A549 treated with RU486 at 1 μM for 4 hours (cell line): ENCODE data around the gene RHOG. TPM values are rescaled to one million over a fixed set of nuclear protein-coding genes. Genes with fewer than 3 reads are reported as not detected.

Experiments
- total RNA-seq: library from RNA; stranded (reverse); fragments of 200-300 nt; extraction: Qiagen RNA extraction; gene quantifications from 5 replicates; pipeline ENCODE4 v1.2.3, GENCODE V29; 2022; ENCODE audit warnings: low read depth

The RHOG gene
- total RNA-seq, result 85.4 to 112 TPM (median 111 TPM) in 5 replicates

DNA sequence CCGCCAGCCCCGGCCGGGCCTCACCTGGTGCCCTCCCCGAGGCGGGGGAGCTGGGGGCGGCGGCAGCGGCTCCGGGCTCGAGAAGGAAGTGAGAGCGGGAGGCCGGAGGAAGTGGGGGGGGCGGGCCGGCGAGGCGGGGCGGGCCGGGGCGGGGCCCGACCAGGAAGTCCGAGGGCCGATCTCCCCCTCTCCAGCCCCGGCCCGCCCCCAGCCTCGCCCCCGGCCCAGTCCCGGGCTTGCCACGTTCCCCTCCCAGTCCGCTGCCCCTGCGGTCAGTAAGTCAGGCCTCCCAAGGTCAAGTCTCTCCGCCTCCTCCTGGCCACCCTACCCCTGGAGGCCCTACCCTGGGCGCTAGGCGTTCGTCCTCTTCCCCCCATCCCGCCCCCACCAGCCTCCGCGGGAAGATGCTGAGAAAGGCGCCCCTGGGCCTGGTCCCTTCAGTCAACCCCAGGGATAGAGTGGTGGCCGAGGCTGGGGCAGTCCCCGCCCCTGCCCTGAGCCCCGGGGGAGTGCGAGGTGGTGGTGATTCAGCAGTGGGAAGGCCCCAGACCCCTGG lies at the start of gene RHOG:
Gene RHOG (minus strand): TSS at position 90 of the 556 bp plus-strand sequence. CDS start 12,821 bp downstream, outside the sequence.

DNA sequence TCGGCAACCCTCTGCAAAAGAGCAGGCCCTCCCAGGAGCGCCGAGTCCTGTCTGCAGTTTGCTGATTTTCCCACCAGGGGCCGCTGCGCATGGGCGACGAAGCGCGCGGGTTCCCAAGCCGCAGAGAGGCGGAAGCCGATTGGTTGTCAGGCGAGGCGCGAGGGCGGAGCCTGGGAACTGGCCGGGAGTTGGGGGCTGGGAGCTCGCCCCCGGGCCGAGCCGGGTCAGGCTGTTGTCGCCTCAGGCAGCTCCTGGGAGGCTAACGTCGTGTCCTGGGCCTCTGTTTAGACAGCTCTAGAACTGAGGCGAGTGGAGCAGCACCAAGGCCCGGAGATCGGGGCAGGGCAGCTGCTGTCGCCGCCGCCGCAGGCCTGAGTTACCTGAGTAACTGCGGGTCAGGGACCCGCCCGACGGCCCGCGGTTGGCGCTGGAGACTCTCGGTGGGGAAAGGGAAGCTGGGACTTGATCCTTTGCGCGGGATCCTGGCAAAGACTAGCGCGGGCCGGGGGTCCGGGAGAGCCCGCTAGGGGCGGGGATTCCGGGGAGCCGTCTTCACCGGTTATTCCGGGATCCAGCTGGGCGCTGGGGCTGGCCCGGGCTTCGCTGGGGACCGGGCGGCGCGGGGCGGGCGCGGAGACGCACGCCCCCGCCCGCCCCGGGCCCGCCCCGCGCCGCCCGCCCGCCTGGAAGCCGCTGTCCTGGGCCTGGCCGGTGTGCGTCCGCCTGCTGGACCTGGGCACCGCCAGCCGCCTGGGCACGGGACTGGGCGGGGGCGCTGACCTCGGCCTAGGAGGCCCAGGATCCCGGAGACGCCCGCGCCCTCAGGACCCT lies 14.4 kb upstream of the RHOG start, which contains the start of gene STIM1:
Gene STIM1 (plus strand): TSS at position 688 of the 831 bp plus-strand sequence. CDS start 607 bp downstream, outside the sequence.

DNA sequence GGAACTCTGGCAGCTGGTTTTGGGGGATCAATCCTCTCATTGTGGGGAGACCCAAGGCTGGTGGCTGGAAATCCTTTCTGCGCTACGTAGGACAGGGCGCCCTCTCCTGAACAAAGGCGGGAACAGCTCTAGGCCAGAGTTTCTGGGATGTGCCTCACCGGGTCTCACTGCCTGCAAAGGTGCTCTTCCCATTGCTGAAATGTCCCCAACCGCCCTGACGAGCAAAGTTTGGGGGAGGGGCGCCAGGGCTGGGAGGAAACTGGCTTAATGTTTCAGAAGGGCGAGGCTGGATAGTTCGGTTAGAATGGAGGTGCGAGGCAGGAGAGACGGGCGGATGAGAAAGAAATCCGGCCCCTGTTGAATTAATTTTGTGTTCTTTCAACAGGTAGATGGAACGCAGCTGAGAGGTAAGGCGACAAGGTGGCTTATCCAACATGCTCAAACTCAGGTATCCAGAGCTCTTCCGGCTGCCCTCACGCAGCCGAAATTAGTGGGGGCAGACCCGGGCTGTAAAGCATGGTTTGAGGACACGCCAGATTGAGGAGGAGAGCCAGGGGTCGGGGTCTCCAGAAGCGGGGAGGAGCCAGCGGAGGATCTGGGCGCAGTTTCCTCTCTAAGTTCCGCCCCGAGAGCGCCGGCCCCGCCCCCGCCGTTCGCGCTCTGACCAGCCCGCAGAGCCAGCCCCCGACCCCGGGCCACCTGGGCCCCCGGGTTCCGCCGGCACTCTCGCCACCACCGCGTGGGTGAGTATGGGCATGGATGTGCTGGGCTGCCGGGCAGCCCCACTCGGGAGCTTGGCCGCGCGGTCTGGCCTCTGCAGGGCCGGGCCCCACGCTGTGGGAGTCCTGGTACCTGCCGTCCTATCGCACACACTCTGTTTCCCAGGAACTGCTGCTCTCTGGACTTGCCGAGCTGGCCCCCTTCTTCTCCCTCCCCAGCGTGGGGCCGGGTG lies 32.6 kb downstream of the RHOG start, which contains the start of gene PGAP2:
Gene PGAP2 (plus strand): TSS at position 652 of the 952 bp plus-strand sequence. CDS start 2,700 bp downstream, outside the sequence.

DNA sequence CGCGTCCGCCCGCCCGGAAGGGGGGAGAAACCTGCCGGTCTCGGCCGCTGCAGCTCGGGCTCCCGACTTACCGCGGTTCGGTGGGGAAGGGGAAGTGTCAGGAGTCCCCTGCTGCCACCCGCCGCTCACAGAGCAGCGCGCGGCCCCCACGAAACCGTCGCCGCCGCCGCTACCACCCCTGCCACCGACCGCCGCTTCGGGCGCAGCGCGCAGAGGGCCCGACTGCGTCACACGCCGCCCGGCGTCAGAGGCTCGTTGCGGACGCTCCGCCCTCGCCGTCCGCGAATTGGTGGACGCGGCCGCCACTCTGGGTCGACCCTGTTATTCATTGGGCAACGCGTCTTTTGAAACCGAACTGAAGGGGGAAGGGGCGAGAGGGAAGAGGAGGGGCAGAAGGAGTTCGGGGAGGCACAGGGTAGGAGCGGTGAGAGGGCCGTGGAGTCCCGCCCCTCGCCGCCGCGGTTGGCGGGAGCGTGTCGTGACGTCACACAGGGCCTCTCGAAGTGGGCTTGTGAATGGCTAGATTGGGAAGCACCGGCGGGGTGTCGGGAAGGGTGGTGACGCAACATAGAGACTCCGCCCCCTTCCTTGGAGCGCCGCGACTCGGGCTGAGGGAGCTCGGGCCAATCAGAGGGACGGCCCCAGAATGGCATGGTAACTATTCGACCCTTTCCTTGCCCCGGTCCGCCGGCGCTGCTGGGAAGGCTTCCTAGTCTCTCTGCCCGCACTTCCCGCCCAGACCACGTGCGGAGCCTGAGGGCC lies 43.2 kb downstream of the RHOG start, which contains the start of gene NUP98:
Gene NUP98 (minus strand): TSS at position 226 of the 762 bp plus-strand sequence. CDS start 15,437 bp downstream, outside the sequence.

Other genes with a start within 250 kb of the RHOG start
- 0.17 to 0.32 TPM (median 0.29 TPM) in 5 replicates for gene ART5, start 199.0 kb downstream of the RHOG start, total RNA-seq
- gene ART1, start 195.8 kb downstream of the RHOG start, total RNA-seq, result not detected in 5 replicates
- gene CHRNA10, start 169.6 kb downstream of the RHOG start, total RNA-seq, result 0.78 to 1.8 TPM (median 1.1 TPM) in 5 replicates
- gene NUP98, start 43.4 kb downstream of the RHOG start, total RNA-seq, result 60.5 to 65.7 TPM (median 63.0 TPM) in 5 replicates
- gene PGAP2, start 32.4 kb downstream of the RHOG start, total RNA-seq, result 17.8 to 25.0 TPM (median 23.2 TPM) in 5 replicates
- gene STIM1, start 14.7 kb upstream of the RHOG start, total RNA-seq, result 23.2 to 27.3 TPM (median 24.9 TPM) in 5 replicates